ENCODE data around the gene GPR150. TPM values are rescaled to one million over a fixed set of nuclear protein-coding genes. Genes with fewer than 3 reads are reported as not detected.
A peak's percentile ranks its signal among the peaks of the same experiment; 100 is the strongest.

GPR150 gene
- total and polyA plus RNA-seq, 2 experiments from 2014 or later: 0.10 to 0.21 TPM

GRCh38 chr5:95627971-95628810 lies 8.3 kb downstream of the GPR150 start (continued):
- TF ChIP-seq, protein P1, sequence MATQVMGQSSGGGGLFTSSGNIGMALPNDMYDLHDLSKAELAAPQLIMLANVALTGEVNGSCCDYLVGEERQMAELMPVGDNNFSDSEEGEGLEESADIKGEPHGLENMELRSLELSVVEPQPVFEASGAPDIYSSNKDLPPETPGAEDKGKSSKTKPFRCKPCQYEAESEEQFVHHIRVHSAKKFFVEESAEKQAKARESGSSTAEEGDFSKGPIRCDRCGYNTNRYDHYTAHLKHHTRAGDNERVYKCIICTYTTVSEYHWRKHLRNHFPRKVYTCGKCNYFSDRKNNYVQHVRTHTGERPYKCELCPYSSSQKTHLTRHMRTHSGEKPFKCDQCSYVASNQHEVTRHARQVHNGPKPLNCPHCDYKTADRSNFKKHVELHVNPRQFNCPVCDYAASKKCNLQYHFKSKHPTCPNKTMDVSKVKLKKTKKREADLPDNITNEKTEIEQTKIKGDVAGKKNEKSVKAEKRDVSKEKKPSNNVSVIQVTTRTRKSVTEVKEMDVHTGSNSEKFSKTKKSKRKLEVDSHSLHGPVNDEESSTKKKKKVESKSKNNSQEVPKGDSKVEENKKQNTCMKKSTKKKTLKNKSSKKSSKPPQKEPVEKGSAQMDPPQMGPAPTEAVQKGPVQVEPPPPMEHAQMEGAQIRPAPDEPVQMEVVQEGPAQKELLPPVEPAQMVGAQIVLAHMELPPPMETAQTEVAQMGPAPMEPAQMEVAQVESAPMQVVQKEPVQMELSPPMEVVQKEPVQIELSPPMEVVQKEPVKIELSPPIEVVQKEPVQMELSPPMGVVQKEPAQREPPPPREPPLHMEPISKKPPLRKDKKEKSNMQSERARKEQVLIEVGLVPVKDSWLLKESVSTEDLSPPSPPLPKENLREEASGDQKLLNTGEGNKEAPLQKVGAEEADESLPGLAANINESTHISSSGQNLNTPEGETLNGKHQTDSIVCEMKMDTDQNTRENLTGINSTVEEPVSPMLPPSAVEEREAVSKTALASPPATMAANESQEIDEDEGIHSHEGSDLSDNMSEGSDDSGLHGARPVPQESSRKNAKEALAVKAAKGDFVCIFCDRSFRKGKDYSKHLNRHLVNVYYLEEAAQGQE (IDR thresholded peaks at IDR 0.05; ENCODE audit: unreplicated experiment): no peak
- TF ChIP-seq STAT1 (IDR thresholded peaks at IDR 0.05; ENCODE audit: unreplicated experiment): no peak

DNA sequence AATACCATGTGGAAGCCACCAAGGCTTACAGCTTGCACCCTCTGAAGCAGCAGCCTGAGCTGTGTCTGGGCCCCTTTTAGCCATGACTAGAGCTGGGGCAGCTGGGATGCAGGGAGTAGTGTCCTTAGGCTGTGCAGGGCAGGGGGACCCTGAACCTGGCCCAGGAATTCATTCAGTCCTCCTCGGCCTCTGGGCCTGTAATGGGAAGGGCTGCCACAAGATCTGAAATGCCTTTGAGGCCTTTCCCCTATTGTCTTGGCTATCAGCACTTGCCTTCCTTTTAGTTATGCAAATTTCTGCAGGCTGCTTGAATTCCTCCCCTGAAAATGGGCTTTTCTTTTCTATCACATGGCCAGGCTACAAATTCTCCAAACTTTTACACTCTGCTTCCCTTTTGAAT lies 9.0 kb downstream of the GPR150 start:
- Histone ChIP-seq H3K4me1 (ENCODE audit: insufficient read depth) (no peaks in the 10 kb centered on the region), H3K4me2 (no peak overlapping the region), H3K36me3 (ENCODE audit: insufficient read depth) (peaks cover 8% of the 10 kb centered on the region), H3K79me2 (replicated peaks; ENCODE audit: insufficient read depth) (no peaks in the 10 kb centered on the region), H2AFZ (peak overlapping the region; percentile 14; the same call in 1 of the 2 replicates), H3K4me3 (no peak overlapping the region), H3K9me2 (ENCODE audit: insufficient read depth) (peaks cover 18% of the 10 kb centered on the region; the same call in 1 of the 2 replicates), H3K27me3 (ENCODE audit: insufficient read depth) (no peaks in the 10 kb centered on the region), H3F3A (replicated peaks; ENCODE audit: low read depth) (no peaks in the 10 kb centered on the region), H3K27ac (ENCODE audit: low read depth) (no peak overlapping the region), H4K20me1 (replicated peaks; ENCODE audit: insufficient read depth) (no peaks in the 10 kb centered on the region)
- Mint-ChIP-seq H3K4me3 (no peak overlapping the region), H3K27me3 (ENCODE audit: insufficient read depth, low read depth, poor library complexity) (peaks cover 3% of the 10 kb centered on the region), H3K4me1 (no peaks in the 10 kb centered on the region), H3K36me3 (ENCODE audit: low read depth) (peaks cover 26% of the 10 kb centered on the region), H3K9me3 (peaks cover 28% of the 10 kb centered on the region), H3K27ac (no peak overlapping the region)
- TF ChIP-seq, protein P2, sequence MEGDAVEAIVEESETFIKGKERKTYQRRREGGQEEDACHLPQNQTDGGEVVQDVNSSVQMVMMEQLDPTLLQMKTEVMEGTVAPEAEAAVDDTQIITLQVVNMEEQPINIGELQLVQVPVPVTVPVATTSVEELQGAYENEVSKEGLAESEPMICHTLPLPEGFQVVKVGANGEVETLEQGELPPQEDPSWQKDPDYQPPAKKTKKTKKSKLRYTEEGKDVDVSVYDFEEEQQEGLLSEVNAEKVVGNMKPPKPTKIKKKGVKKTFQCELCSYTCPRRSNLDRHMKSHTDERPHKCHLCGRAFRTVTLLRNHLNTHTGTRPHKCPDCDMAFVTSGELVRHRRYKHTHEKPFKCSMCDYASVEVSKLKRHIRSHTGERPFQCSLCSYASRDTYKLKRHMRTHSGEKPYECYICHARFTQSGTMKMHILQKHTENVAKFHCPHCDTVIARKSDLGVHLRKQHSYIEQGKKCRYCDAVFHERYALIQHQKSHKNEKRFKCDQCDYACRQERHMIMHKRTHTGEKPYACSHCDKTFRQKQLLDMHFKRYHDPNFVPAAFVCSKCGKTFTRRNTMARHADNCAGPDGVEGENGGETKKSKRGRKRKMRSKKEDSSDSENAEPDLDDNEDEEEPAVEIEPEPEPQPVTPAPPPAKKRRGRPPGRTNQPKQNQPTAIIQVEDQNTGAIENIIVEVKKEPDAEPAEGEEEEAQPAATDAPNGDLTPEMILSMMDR (conservative IDR thresholded peaks at IDR 0.05; ENCODE audit: low read depth in 2 of 2): no peak
- TF ChIP-seq, protein P1 (IDR thresholded peaks at IDR 0.05; ENCODE audit: unreplicated experiment): no peak
- TF ChIP-seq ZNF331 (CRISPR knock-in tag; IDR thresholded peaks at IDR 0.05; ENCODE audit: low read depth) (no peak), STAT1 (IDR thresholded peaks at IDR 0.05; ENCODE audit: unreplicated experiment) (no peak), CREB1 (CRISPR knock-in tag; IDR thresholded peaks at IDR 0.05; ENCODE audit: low read depth) (no peak), EZH2 (IDR thresholded peaks at IDR 0.05; ENCODE audit: low read depth, unreplicated experiment) (no peak), EZH2phosphoT487 (IDR thresholded peaks at IDR 0.05; ENCODE audit: unreplicated experiment) (no peak)
- ATAC-seq (peak; percentile 63), DNase-seq (ENCODE audit: low spot score) (peak; percentile 52)
